Measurements from ENCODE around the gene CA9.
A peak's percentile ranks its signal among the peaks of the same experiment; 100 is the strongest.

CA9 gene

DNA sequence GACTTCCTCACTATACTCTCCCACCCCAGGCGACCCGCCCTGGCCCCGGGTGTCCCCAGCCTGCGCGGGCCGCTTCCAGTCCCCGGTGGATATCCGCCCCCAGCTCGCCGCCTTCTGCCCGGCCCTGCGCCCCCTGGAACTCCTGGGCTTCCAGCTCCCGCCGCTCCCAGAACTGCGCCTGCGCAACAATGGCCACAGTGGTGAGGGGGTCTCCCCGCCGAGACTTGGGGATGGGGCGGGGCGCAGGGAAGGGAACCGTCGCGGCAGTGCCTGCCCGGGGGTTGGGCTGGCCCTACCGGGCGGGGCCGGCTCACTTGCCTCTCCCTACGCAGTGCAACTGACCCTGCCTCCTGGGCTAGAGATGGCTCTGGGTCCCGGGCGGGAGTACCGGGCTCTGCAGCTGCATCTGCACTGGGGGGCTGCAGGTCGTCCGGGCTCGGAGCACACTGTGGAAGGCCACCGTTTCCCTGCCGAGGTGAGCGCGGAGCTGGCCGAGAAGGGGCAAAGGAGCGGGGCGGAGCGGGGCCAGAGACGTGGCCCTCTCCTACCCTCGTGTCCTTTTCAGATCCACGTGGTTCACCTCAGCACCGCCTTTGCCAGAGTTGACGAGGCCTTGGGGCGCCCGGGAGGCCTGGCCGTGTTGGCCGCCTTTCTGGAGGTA is 2.1 kb downstream of the CA9 start:
- peak; percentile 19 for DNase-seq

DNA sequence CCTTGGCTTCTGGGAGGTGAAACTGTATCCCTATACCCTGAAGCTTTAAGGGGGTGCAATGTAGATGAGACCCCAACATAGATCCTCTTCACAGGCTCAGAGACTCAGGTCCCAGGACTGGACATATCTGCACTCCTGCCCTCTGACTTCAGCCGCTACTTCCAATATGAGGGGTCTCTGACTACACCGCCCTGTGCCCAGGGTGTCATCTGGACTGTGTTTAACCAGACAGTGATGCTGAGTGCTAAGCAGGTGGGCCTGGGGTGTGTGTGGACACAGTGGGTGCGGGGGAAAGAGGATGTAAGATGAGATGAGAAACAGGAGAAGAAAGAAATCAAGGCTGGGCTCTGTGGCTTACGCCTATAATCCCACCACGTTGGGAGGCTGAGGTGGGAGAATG is 5.4 kb downstream of the CA9 start:
- no peak for DNase-seq

DNA sequence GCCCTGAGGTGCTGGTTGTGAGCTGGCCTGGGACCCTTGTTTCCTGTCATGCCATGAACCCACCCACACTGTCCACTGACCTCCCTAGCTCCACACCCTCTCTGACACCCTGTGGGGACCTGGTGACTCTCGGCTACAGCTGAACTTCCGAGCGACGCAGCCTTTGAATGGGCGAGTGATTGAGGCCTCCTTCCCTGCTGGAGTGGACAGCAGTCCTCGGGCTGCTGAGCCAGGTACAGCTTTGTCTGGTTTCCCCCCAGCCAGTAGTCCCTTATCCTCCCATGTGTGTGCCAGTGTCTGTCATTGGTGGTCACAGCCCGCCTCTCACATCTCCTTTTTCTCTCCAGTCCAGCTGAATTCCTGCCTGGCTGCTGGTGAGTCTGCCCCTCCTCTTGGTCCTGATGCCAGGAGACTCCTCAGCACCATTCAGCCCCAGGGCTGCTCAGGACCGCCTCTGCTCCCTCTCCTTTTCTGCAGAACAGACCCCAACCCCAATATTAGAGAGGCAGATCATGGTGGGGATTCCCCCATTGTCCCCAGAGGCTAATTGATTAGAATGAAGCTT is 6.1 kb downstream of the CA9 start:
- no peak for DNase-seq

DNA sequence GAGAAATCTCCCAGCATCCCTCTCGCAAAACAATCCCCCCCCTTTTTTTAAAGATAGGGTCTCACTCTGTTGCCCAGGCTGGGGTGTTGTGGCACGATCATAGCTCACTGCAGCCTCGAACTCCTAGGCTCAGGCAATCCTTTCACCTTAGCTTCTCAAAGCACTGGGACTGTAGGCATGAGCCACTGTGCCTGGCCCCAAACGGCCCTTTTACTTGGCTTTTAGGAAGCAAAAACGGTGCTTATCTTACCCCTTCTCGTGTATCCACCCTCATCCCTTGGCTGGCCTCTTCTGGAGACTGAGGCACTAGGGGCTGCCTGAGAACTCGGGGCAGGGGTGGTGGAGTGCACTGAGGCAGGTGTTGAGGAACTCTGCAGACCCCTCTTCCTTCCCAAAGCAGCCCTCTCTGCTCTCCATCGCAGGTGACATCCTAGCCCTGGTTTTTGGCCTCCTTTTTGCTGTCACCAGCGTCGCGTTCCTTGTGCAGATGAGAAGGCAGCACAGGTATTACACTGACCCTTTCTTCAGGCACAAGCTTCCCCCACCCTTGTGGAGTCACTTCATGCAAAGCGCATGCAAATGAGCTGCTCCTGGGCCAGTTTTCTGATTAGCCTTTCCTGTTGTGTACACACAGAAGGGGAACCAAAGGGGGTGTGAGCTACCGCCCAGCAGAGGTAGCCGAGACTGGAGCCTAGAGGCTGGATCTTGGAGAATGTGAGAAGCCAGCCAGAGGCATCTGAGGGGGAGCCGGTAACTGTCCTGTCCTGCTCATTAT is 6.8 kb downstream of the CA9 start:
- no peak for DNase-seq

- no peak for DNase-seq
Measured at GRCh38 chr9:35681341-35682002, 7.7 kb downstream of the CA9 start.

- no peak for DNase-seq
Measured at GRCh38 chr9:35682051-35682450, 8.3 kb downstream of the CA9 start.

GRCh38 chr9:35682520-35683315 is 9.0 kb downstream of the CA9 start:
- no peak for DNase-seq

GRCh38 chr9:35683323-35683722 is 9.6 kb downstream of the CA9 start:
- DNase-seq: no peak

DNA sequence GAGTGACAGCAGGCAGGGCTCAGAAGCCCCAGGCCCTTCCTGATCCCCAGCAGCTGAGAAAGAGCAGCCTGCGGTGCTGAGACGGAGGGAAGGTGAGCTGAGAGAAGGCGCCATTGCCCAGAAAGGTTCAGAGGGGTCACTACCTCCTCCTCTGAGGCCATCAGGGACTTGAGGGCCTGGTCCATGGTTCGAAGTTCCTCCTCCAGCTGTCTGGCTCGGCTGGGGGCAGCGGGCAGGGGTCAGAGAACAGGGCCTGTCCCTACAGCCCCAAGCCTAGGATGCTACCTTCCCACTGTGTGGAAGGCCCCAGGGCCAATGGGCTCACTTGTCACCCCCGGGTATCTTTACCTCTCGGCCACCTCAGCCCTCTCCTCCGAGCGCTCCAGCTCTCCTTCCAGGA is 11.2 kb downstream of the CA9 start:
- no peak for DNase-seq

DNA sequence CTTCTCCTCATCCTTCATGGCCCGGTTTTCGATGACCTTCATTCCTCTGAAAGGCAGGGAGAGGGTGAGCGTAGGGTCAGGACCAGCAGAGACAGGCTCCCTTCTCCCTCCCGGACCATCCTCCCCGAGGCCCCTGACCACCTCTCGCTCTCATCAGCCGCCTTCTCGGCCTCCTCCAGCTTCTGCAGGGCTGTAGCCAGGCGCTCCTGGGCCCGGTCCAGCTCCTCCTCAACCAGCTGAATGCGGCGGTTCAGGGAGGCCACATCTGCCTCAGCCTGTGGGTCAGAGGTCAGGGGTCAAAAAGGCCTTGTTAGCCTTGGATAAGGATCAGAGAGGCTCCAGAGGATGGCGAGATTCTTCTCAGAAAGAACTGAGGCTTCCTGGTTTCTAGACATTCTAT is 11.8 kb downstream of the CA9 start:
- DNase-seq: no peak

- no peak for DNase-seq
Measured at GRCh38 chr9:35686222-35687203, 12.8 kb downstream of the CA9 start.

DNA sequence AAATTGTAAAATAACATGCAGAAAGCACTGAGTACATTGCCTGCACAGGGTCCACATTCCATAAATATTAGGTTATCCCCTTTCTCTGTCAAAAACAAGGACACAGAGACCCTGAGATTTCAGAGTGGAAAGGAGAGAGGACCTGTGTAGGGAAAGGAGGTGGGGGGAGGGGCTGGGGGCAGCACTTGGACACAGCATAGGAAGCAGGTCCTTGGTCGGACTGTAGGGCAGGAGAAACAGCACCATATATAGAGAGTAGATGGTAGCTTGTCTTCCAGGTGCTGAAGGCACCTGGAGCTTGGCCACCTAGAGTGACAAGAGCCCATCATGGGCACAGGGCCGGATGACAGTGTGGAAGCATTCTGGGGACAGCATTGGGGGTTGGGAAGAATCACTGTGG is 13.6 kb downstream of the CA9 start:
- no peak for DNase-seq

- DNase-seq: no peak
Measured at GRCh38 chr9:35687972-35688557, 14.3 kb downstream of the CA9 start.

DNA sequence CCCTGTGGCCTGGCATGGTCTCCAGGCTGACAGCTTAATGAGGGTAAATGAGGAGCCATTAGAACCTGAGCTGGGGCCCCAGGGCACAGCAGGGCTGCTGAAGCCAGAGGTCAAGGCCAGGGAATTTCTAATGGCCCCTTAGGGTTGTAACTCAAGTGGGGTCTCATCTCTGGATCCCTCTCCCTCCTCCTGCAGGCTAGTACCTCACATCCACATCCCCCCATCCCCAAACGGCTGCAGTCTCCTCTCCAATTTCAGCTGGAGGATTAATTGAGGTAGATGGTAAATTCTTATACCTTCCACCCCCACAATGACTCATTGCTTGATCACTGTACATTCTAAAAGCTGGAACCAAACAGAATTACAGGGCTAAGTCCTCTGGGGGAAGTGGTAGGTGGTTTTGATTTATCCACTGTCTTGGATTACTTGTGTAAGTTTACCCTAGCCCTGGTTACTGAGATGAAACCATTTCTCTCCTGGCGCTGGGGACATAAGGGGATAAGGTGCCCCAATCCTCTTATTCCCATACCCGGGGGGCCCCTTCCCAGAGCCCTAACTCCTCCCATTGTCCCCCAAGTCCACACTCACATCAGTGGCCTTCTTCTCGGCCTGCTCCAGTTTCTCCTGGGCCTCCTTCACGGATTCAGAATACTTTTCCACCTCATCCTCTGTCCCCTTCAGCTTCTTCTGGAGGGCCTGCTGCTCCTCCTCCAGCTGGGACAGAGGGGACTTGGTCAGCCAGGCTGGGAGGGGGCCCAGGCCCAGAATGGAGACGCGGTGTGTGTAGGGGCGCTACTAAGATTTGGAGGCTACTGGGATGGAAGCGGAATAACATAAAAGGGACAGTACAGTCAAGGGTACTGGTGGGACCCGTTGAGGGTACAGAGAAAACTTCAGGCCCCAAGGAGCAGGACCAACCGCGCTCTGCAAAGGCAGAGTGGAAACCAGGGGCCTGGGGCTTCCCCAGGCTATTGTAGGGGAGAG is 15.1 kb downstream of the CA9 start:
- DNase-seq: peak; percentile 43

DNA sequence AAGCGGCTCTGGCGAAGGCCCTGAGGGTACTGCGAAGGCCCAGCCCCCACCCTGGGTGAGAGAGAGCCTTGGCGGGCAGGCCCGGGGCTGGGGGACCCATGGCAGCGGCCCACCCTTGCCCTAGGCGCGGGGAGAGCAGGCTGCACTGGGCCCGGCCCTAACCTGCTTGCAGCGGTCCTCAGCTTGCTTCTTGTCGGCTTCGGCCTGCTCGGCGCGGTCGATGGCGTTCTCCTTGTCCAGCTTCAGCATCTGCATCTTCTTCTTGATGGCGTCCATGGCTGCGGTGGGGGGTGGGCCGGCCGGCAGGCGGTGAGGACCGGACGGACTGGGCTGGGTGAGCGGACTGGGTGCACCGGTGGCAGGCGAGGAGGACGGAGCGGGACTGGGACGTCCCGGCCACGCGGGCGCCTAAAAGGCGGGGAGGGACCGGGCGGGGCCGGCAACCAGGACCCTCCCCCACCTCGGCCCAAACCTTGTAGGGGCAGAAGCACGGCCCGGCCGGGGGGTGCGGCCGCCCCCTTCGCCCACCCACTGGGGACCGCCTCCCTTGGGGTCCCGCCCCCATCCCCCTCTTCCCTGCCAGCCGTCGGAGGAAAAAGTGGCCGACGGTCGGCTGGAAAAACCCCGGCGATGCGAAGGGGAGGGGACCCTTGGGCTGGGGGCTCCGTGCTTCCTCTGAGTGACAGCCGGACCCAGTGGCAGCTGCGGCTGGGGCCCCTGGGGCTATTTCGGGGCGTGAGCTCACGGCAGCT is 16.0 kb downstream of the CA9 start, which contains the start of gene TPM2:
Gene TPM2 (minus strand): TSS at position 384 of the 752 bp plus-strand sequence. CDS start 108 bp downstream, at position 276.
- DNase-seq: no peak

DNA sequence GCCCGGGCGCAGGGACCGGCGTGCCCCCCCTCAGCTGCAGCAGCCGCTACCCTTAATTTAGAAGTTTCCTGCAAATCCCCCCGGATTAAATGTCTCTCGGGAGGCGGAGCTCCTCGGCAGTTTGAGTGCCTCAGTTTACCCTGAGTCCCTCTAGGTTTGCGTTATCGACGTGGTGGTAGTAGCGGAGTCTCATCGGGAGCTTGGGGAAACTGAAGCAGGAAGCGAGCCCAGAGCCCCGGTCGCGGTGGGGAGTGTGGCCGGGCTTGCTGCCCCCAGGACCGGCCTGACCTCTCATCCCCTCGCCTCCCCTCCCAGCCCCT is 16.5 kb downstream of the CA9 start:
- DNase-seq: no peak

GRCh38 chr9:35690614-35691333 is 17.0 kb downstream of the CA9 start:
- peak; percentile 47 for DNase-seq

GRCh38 chr9:35691334-35691650 is 17.6 kb downstream of the CA9 start:
- DNase-seq: peak; percentile 36
